HG02852 (cell line): ENCODE data around the gene ZNF469.

Experiments used
- ATAC-seq: cut with Tn5 transposase; IDR thresholded peaks from one replicate; pipeline ENCODE4 v1.9.1; 2021; ENCODE audit warnings: mild to moderate bottlenecking, moderate library complexity; ENCODE audit not compliant: unreplicated experiment

Gene ZNF469

DNA sequence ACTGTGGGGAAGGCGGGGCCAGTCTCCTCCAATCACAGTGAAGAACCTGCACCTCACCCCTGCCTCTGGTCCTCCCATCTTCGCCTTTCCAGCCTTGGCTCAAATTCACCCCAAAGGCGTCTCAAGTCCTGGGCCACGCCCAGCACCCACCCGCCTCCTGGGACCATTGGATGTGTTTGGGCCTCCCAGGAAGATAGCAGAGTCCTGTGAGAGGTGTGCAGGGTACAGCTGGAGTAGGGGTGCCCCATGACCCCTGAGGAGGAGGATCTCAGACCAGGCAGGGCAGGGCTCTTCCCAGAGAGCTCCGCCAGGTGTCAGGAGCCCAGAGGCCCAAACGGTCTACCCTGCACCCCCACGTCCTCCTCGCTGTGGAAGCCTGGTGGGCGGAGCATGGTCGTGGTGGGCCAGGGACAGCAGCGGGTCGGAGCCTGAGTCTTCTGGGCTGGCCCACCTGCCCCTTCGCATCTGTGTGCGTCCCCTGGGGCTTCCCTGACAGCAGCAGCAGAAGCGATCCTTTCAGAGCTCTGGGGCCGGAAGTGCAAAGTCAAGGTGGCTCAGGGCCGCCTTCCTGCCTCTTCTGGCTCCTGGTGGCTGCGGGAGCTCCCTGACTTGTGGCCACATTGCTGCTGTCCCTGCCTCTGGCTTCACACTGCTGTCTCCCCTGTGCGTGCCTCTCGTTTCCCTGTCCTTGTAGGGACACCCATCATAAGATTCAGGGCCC is 34.9 kb upstream of the ZNF469 start:
- no peak for ATAC-seq

DNA sequence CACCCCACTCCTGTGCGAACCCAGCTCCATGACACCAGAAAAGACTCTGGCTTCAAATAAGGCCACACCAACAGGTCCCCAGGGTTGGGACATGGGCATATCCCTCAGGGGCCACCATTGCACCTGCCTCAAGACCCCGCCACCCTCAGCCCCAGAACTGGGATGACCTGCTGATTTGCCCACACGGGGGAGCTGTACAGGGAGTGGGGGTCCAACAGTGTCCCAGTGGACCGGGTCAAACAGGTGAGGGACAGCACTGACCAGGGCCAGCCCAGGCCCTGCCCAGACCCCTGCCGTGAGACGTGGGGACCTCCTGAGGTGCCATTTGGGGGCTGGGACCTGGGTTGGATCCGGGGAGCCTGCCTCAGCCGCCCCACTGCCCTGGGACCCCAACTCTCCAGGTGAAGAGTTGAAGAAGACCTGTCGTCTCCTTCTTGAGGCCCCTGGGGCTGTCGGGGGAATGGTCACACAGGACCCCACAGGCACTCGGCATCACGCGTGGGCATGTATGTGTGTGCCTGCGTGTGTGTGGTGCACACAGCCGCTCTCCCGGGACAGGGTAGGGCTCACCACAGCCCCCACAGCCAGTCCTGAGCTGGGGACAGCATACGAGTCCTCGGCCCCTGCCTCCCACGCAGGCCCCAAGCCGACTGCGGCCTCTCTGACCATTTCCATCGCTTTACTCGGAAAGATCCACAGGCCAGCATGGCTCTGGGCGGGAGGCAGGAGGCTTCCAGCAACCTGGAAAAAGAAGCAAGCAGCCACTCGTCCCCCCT is 34.2 kb upstream of the ZNF469 start:
- ATAC-seq, result no peak

DNA sequence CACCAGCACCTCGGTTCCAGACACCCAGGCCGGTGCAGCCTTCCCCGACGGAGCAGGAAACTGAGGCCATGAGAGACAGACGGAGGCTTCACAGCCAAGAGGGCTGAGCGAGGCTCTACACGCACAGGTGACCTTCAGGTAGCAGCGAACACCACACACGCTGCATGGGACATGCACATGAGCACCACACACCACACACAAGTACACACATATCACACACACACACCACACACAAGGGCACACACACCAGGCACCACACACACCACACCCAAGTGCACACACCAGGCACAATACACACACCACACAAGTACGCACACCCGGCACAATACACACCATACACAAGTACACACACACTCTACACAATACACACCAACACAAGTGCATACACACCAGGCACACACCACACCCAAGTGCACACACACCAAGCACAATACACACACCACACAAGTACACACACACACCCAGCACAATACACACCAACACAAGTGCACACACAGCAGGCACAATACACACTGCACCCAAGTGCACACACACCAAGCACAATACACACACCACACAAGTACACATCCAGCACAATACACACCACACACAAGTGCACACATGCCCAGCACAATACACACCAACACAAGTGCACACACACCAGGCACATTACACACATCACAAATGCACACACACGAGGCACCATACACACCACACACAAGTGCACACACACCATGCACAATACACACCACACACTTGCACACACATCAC is 33.4 kb upstream of the ZNF469 start:
- no peak for ATAC-seq

DNA sequence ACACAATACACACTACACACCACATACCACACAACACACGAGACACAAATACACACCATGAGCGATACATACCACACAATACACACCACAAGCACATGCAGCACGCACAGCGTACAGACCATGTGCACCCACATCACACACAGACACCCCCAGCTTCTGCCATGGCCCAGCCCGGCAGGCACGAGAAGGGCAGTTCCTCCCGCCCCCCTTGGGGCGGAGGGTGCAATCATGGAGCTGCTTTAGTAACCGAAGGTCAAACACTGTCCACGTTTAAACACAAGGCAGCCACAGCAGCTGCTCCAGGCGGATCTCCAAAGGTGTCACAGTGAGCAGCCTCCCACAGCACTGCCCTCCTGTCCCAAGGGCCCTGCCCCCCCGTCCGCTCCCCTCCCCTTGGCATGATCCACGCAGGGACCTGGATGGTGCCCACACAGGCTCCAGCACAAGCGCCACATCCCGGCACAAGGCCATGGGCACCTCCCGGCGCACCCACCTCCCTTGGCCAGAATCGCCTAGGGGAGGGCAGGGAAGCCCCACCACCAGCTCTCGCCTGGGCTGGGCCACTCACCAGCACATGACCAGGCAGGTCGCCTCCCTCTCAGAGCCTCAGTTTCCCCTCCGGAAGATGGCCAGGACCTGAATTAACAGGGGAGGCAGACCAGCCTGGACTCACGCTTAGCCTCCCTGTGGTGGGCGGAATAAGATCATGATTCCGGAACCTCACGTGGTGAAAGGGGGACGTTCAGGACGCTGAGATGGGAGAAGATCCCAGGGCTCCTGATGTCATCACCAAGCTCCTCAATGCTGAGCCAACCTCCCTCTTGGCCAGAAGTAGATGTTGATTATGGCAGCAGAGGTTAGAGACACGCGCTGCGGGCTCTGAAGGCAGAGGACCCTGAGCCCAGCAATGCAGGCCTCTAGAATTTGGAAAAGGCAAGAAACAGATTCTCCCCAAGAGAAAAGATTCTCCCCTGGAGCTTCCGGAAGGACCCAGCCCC is 32.6 kb upstream of the ZNF469 start:
- no peak for ATAC-seq

DNA sequence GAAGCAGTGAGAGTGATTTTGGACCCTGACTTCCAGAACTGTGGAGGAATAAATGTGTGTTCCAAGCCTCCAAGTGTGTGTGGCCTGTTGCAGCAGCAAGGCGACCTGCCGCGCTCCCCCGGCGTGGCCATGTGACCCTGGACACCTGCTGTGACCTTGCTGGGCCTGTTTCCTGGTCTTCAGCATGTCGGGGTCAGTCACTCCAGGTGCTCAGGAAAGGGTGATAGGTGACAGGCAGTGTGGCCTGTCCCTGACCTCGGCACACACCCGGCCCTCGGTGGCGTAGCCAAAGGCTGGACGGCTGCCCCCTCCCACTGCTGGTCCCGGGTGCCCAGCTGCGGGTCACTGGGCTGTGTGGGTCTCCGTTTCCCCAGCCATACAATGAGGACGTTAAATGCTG is 31.8 kb upstream of the ZNF469 start:
- no peak for ATAC-seq

DNA sequence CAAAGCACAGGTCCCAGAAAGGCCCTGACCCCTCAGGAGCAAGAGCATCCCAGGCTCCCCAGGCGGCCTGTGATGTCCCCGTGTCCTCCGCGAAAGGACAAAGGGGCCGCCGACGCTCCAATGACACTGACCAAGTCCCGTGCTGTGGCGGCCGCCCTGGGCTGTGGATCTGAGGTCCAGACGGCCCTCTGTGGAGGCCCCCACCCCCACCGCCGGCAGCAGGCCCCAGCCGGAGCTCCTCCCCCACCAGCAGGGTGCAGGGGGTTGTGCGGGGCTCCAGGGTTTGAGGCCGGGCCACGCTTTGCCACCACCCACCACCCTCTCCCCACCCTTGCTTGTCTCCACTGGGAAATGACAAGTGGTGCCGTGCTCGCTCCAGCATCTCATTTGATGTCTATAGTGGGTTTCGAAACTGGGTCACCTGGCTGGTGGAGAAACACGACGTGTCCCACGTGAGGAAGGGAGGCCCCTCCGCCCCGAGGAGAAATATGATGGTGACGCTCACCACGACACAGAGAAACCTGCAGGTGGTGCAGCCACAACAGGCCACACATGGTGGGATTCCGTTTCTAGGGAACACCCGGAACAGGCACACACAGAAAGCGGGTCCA is 31.2 kb upstream of the ZNF469 start:
- ATAC-seq, result no peak

DNA sequence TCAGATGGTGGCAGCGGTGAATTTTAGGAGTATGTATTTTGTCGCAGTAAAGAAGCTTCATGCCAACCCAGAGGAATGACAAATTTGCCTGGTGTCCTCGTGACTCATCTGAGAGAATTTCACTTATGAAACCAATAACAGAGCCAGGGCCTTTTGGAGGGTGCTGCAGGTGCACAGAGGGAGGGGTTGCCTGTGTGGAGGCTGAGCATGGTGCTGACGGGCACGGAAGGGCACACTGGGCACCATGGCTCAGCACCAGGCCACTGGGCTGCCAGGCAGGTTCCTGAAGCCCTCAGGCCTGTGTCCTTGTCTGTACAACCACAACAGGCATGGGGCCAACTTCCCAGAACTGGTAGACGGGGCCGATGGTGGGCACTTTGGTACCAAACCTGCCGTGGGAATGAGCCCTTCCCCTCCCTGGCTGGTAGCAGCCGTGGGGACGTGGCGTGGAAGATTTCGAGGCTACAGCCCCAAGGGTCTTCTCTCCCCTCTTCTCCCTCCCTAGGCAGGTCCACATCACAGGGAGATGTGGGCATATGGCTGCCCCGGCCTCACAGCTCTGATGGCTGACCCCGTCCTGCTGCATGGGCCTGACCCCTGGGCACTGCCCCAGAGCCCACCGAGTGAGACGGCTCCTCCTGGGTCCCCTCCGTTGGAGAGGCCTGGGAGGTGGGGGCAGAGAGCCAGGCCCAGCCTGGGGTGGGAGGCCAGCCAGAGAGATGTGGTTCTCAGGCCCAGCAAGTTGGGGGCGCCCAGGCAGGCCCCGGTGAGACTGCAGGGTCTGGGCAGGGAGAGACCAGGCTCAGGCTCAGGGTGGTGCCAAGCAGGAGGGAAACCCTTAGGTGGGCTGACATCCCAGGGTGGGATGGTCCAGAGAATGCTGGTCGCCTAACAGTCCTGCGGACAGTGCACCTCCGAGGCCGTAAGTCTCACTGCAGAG is 30.2 kb upstream of the ZNF469 start:
- no peak for ATAC-seq

DNA sequence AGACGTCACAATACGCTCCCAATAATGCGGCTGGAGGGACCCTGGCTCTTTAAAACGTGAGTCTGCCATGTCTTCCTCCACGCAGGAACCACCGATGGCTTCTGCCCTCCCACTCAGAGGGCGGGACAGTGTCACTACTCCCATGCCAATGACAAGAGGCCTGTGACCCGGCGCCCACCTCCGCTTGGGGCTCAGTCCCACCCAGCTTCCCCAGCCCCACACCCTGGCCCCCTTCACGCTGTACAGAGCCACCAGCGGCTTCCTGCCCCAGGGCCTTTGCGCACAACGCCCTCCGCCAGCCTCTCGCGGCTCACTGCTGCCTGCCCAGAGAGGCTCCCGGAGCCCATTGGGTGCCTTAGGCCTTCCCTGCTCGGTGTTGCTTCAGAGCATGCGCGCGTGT is 29.5 kb upstream of the ZNF469 start:
- ATAC-seq, result no peak

DNA sequence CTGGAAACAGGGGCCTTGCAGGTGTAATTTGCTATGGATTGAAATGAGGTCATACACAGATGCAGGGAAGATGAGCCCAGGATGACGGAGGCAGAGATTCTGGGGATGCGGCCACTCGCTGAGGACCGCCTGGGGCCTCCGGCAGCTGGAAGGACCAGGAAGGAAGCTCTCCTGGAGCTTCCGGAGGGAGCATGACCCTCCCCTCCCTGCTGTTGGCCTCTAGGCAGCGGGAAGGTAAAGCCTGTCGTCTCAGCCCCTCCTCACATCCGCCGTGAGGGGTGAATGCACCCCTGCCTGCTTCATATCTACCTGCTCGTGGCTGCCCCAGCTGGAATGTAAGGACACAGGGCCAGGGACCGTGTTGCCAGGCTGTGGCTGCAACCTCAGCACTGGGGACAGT is 29.1 kb upstream of the ZNF469 start:
- ATAC-seq, result no peak

DNA sequence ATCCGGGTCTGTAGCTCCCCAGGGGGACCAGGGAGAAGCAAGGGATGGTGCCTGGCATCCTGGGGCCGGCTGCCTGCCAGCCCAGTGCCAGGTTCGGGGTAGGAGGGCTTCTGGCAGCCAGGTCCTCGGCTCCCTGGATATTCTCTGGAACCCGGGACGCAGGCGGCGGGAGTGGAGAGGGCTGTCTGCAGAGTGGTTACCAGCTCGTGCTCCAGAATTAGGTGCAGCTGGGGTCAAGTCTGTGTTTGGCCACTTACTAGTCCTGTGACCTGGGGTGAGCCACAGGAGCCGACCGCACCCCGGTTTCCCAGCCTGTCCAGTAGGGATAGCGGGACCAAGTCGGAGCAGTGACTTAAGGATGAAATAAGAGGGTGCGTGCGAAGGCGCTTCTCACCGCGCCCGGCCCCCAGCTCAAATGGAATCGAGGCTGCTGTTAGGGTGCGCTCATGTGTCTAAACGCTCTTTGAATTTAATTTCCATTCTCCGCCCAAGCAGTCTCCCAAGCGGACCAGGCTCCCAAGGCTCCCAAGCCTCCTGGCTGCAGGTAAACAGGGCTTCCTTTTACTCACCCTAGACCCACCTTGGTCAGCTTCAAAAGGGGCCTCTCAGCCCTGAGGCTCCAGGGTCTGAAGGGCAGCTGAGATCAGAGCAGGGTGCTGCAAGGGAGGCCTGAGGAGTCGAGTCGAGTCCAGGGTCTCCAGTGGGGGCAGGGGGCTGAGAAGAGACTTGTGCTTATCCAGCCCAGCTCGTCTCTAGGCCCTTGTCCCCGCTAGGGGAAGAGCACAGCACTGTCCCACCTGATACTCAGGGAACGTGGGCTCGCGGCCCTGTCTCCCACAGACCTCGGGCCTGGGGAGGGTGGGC is 28.3 kb upstream of the ZNF469 start:
- no peak for ATAC-seq

DNA sequence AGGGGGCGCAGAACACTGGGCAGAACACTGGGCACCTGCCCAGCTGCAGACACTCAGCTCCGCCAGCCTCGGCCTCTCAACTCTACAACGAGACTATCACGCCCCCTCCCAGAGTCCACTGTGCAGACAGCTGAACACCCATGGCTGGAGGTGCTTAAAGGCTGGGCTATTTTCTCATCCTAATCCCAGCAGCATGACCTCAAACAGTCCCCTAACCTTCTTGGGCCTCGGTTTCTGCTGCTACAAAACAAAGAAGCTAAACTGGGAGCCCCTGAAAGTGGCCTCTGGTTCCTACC is 27.7 kb upstream of the ZNF469 start:
- no peak for ATAC-seq

DNA sequence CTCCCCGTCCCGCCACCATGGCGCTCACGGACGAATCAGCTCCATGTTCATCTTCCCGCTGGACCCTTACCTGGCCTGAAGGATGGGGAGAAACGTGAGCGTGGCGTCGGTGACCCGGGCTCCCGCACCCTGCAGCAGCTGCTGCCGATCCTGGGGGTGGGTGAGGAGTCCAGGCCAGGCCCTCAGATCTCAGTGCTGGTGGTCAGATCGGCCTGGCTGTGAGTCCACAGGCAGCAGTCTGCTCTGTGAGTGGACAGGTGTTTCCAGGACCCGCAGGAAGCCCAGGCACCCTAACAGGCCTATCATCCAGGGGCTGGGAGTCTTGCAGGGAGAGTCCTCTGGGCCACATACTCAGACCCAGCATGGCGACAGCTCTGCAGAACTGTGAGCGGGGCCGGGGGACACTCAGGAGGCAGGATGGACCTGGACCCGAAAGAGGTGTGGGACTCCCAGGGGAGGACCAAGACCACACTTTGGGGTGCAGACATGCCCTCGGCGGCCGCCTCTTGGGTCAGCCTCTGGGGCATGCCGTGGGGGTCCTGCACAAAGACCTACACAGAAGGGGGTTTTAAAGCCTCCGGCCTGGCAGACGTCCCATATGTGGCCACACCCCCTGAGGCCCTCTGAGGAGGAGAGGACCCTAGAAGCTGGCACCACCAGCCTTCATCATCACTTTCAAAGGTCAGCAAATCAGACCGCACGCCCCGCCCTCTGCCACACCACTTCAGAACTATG is 27.2 kb upstream of the ZNF469 start:
- ATAC-seq, result no peak

DNA sequence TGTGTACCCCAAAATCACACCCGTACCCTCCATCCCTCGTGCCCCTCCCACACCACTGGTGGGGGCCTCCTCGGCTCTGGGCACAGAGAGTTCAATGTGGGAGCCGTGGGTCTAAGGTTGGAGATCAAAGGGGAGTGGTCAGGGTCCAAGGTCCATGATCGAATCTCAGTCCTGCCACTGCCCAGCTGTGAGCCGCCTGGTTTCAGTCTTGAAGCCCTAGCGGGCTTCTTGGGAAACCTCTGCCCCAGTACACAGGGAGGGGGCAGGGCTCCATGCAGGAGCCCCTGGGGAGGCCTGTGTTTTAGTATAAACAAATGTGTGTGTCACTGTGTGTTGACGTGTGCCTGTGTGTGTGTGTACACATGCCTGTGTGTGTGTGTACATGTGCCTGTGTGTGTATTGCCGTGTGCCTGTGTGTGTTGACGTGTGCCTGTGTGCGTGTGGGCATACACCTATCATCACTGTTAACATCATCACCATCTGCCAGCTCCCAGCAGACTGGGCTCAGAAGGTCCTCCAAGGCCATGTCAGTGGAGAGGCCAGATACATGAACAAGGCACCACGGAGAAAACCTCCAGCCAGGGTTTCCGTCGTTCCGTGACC is 26.5 kb upstream of the ZNF469 start:
- no peak for ATAC-seq

DNA sequence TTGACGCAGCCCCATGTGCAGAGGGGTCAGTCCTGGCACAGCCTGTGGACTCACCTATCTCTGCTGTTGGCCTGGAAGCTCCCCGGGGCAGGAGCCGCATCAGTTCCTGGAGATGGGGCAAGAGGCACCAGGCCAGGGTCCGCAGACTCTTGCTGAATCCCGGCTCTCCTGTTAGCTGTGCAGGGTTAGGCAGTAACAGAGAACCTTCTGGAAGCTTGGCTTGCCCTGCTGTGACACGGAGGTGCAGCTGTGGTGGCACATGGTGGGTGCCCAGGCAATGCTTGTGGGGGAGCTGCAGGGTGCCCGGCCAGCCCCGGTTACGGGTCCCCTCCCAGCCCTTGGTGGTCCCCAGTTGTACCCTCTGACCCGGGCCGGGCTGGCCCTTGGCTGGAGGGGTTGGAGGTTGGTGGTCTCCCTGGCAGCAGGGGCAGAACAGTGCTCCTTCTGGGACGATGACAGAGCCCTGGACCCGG is 26.0 kb upstream of the ZNF469 start:
- ATAC-seq, result no peak

DNA sequence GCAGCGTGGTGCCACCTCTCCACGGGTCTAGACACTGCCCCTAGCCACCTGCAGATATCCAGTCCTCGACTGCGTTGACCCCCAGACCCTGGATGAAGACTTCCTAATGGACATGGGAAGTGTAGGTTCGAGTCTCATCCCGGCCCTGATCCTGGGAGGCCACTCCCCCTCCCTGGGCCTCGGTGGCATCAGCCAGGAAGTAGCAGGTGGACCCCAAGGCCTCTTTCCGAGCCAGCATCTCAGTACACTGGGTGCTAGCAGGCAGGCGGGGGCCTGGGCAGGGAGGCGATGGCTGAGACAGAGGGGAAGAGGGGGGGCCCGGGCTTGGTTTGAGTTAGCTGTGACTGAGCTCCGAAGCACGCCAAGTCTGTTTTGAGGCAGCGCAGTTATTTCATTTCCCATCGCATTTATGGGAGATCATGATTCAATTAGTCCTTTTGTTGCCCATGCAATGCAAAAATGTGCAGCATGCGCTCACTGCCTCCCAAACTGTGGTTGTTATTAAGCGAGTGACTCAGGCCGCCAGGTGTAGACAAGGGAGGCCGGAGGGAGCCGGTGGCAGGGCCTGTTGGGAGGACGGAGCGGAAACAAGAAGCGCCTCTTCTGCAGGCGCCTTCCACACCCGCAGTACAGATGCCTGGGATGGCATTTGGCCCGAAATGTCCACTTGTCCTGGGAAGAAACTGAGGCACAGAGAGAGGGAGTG is 25.3 kb upstream of the ZNF469 start:
- ATAC-seq, result no peak

DNA sequence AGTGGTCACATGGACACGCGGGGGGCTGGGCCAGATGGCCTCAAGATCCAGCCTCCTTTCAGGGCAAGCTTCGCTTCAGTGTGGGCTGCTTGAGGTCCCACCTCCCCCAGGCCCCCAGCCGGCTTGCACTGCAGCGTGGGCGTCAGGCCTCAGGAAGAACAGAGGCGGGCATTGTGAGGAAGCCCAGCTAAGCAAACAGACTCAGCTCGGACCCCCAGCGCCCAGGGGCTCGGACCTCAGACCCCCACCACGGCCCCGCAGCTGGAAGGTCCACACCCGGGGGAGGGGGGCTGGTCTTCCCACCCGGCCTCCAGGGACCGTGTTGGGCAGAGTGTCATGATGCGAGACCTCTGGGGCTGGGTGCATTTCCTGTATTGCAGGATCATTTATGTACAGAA is 24.7 kb upstream of the ZNF469 start:
- ATAC-seq, result no peak

DNA sequence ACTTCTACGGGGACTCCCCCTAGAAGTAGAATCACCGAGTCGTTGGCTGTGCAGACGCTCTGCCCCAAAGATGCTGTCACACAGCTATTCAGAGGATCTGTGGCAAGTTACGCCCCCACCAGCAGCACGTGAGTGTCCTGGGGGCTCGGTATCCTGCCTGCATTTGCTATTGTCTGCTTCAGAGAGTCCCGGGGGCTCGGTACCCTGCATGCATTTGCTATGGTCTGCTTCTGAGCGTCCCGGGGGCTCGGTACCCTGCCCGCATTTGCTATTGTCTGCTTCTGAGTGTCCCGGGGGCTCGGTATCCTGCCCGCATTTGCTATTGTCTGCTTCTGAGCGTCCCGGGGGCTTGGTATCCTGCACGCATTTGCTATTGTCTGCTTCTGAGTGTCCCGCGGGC is 23.8 kb upstream of the ZNF469 start:
- ATAC-seq, result no peak
